HFF-Myc (cell line): ENCODE data around the gene TRPM4.

Source experiments
- DNase-seq: peaks from one replicate; pipeline ENCODE4 v3.0.0-alpha.2; 2011; ENCODE audit warnings: low read depth; ENCODE audit errors: extremely low read depth
- H3K4me3 ChIP-seq: replicated peaks from 2 replicates; pipeline ENCODE4 v1.5.1; 2011; ENCODE audit warnings: low read depth, mild to moderate bottlenecking, control low read depth, low read length
- TF ChIP-seq, protein P1 (sequence below): IDR thresholded peaks from 2 replicates; pipeline ENCODE4 v1.5.1; 2012; ENCODE audit warnings: mild to moderate bottlenecking, low read depth, low read length, control low read depth; ENCODE audit errors: missing control alignments

TRPM4 gene

DNA sequence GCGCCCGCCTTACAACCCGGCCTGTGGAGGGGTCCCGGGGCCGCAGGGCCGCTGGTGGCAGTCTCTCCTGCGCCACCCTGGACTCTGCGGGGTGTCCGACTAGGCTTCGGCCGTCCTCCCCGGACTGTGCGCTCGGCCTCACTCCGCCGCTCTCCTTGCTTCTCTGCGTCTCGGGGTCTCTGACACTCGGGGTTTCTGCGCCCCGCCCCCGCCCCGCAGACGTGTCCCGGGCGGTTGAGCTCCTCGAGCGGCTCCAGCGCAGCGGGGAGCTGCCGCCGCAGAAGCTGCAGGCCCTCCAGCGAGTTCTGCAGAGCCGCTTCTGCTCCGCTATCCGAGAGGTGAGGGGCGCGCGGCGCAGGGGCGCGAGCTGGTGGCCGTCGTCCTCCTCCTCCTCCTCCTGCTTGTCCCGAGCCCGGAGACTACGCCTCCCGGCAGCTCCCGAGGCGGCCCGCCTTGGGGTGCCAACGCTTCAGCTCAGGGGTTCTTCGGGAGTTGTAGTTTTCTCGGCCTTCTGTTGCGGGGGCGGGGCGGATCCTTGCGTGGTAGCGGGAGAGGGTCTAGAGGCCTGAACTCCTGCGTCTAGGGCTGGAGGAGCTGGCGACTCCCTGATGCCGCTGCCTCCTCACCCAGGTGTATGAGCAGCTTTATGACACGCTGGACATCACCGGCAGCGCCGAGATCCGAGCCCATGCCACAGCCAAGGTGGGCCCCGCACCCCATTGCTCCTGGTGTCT, 42.8 kb upstream of the TRPM4 start:
- no peak for DNase-seq
- TF ChIP-seq, protein P1, sequence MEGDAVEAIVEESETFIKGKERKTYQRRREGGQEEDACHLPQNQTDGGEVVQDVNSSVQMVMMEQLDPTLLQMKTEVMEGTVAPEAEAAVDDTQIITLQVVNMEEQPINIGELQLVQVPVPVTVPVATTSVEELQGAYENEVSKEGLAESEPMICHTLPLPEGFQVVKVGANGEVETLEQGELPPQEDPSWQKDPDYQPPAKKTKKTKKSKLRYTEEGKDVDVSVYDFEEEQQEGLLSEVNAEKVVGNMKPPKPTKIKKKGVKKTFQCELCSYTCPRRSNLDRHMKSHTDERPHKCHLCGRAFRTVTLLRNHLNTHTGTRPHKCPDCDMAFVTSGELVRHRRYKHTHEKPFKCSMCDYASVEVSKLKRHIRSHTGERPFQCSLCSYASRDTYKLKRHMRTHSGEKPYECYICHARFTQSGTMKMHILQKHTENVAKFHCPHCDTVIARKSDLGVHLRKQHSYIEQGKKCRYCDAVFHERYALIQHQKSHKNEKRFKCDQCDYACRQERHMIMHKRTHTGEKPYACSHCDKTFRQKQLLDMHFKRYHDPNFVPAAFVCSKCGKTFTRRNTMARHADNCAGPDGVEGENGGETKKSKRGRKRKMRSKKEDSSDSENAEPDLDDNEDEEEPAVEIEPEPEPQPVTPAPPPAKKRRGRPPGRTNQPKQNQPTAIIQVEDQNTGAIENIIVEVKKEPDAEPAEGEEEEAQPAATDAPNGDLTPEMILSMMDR = no peak
- peak overlapping the region; percentile 56 for H3K4me3 ChIP-seq

DNA sequence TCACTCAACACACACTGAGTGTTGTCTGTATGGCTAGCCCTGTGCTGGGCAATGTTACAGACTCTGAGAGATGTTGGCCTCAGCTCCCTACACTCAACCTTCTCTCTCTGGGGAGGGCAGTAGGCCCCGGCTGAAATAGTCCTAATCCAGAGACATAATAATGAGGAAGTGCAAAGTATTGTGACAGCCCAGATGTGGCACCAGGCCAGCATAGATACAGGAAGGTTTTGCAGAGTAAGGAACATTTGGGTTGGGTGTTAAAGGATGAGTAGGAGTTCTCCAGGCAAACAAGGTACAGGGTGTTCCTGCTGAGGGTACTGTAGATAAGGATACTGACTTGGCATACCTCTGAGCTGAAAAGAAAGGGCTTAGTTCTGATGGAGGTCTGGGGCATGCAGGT, 41.0 kb upstream of the TRPM4 start:
- TF ChIP-seq, protein P1 = no peak
- no peak for DNase-seq
- no peak overlapping the region for H3K4me3 ChIP-seq

DNA sequence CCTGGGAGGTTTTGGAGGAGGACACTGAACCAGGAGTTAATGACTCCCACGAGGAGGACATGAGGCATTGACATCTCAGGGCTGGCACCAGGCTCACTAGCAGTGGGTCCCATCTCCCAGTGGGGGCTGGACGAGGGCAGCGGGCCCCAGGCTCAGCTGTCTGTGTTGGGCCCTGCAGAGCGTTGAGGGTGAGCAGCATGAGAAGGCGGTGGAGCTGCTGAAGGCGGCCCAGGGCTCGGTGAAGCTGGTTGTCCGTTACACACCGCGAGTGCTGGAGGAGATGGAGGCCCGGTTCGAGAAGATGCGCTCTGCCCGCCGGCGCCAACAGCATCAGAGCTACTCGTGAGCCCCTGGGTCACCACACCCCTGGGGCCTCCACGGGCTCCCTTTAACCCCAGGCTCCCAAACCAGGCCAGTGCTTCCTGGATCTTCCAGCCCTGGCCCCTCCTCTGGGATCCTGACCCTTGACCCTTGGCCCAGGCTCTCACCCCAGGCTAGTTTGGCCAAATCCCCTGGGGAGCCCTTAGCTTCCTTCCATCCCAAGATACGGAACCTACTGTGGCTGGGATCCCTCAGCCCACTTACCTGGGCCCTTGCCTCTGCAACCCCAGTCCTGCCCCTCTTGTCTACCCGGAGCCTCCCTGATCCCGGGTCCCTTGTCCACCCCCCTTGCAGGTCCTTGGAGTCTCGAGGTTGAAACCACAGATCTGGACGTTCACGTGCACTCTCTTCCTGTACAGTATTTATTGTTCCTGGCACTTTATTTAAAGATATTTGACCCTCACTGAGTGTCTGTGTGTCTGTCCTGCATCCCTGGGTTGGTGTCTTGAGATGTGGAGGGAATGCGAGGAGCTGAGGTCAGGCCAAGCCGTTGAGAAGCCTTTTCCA, 39.7 kb upstream of the TRPM4 start:
- DNase-seq = no peak
- H3K4me3 ChIP-seq = peak overlapping the region; percentile 50
- TF ChIP-seq, protein P1 = no peak

DNA sequence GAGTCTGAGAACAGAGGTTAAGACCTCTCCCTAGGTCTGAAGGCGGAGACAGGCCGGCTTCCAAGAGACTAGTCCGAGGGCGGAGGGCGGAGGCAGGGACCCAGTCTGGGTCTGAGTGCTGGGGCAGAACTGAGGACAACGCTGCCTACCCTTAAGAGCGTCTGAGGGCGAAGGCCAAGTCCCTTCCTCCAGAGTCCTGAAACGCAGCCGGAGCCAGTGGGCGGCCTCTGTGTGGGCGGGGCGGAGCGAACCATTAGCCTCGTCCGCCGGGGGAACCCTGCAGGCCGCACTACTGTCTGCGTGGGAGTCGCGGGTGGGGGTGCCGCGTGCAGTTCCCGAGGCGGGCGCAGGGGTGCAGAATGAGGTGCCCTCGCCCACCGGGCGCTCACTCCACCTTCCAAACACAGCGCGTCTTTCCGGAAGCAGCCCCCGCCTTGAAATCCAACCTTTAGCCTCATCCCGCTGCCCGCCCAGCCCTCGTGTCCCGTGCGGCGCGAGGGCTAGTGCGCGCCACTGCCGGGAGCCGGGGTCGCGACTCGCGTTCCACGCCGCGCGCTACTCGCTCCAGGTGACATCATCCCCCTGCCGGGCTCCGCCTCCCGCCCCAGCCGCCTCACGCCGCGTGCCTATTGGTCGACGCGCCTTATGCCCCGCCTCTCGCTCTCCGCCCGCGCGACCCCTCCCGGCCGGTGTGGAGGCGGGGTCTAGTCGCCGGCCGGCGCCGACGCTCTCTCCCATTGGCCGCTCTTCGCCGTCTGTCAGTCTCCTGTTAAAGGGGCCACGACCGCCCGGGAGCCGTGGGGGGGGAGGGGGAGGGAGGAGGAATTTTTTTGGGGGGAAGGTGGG, 38.8 kb upstream of the TRPM4 start, which contains the start of gene C19orf73:
Gene C19orf73, minus strand, starts transcription at position 579 of the 846 bp plus-strand sequence. Its CDS starts 121 bp downstream, at position 458.
- TF ChIP-seq, protein P1 = no peak
- peak; percentile 61 for DNase-seq

DNA sequence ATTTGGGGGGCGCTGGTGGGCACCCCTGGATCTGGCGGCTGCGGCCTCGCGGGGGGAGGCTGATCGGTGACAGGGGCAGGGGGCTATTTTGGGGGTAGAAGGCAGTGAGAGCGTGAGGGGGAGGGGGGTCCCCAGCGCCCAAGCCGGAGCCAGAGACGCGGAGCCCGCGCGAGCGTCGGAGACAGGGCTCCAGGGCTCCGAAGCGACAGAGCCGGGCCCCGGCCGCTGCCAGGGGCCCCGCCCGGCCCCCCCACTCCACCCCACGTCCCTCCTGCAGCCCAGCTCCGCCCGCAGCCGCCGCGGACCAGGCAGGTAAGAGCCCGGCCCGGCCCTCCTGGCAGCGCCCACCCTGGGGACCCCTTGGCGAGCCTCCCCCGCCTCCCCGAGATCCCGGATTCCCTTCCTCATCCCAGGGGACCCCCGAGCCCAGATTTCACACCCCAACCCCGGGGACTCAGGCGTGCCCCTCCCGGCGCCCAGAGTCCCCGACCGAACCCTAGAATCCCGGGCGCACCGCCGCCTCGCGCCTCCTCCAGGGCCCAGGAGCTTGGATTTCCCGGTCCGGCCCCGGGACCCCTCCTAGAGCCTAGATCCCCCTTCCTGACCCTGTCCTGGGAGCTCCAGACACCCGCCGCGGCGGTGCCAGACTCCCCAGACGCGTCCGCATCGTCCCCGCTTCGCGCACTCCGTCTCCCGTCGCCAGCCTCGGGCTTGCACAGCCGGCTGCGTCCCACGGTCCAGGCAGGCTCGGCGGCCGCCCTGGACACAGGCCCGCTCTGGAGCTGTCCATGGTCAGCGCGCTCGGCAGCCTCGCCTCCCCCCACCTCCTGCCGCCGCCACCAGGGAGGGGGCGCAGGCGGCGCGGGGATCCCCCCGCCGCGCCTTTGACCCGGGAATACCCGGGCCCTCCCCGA, 37.9 kb upstream of the TRPM4 start, which contains the start of gene PPFIA3:
Gene PPFIA3, plus strand, starts transcription at position 134 of the 914 bp plus-strand sequence. CDS start 8,330 bp downstream, outside the sequence.
- peak within 1 kb of the TSS; percentile 50 for H3K4me3 ChIP-seq
- TF ChIP-seq, protein P1 = no peak
- DNase-seq = no peak

More for the DNA sequence above, 38.8 kb upstream of the TRPM4 start, which contains the start of gene C19orf73:
- H3K4me3 ChIP-seq = peak within 1 kb of the TSS; percentile 50
